ENCODE data around the gene GATAD2A.

The GATAD2A gene

DNA sequence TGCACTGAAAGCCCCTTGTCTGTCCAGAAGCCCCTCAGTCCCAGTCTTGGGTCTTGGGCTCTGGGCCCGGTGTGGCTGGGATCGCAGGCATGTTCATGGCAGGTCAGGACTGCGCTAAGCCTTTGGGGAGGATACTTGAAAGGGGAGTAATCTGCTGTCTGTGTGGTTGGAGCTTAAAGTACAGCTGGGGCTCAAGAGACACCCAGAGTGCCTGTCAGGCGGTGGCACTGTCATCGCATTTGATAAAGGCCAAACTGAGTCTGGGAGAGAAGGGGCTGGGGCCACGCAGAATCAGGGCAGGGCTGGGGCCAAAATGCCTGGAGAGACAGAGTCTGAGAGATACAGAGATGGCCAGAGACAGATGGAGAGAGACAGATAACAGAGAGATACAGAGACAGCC, 128.4 kb downstream of the GATAD2A start:
- H3K27me3 ChIP-seq (ENCODE audit: low read depth, low read length) = no peaks in the 10 kb centered on the region
- no peak overlapping the region for H3K4me3 ChIP-seq (ENCODE audit: low read length)
- H3K79me2 ChIP-seq (ENCODE audit: low read length) = no peaks in the 10 kb centered on the region
- H3K4me1 ChIP-seq (ENCODE audit: low read length) = peaks cover 3% of the 10 kb centered on the region; the same call in 1 of the 2 replicates
- no peaks in the 10 kb centered on the region for H3K9me3 ChIP-seq (ENCODE audit: insufficient read depth, low read length)
- no peak overlapping the region for H3K27ac ChIP-seq (ENCODE audit: low read length)
- no peak overlapping the region for H2AFZ ChIP-seq (ENCODE audit: low read depth, low read length)
- H3K9ac ChIP-seq (ENCODE audit: low read length) = no peak overlapping the region
- TF ChIP-seq CTCF (IDR thresholded peaks at IDR 0.05; ENCODE audit: low read depth, low read length) (no peak; the same call in 1 of the 2 replicates), EZH2phosphoT487 (IDR thresholded peaks at IDR 0.05; ENCODE audit: low read depth) (no peak)
- no peaks in the 10 kb centered on the region for H3K36me3 ChIP-seq (replicated peaks; ENCODE audit: low read depth, low read length)
- no peaks in the 10 kb centered on the region for H4K20me1 ChIP-seq (ENCODE audit: insufficient read depth, low read length)
- H3K4me2 ChIP-seq (ENCODE audit: low read length) = no peak overlapping the region

GRCh38 chr19:19534556-19535265, 129.2 kb downstream of the GATAD2A start:
- Histone ChIP-seq H3K79me2 (ENCODE audit: low read length) (no peaks in the 10 kb centered on the region), H3K9ac (ENCODE audit: low read length) (no peak overlapping the region), H3K4me2 (ENCODE audit: low read length) (no peak overlapping the region), H4K20me1 (ENCODE audit: insufficient read depth, low read length) (no peaks in the 10 kb centered on the region), H3K27ac (ENCODE audit: low read length) (no peak overlapping the region), H3K4me3 (ENCODE audit: low read length) (no peak overlapping the region), H2AFZ (ENCODE audit: low read depth, low read length) (no peak overlapping the region), H3K36me3 (replicated peaks; ENCODE audit: low read depth, low read length) (no peaks in the 10 kb centered on the region), H3K27me3 (ENCODE audit: low read depth, low read length) (no peaks in the 10 kb centered on the region), H3K9me3 (ENCODE audit: insufficient read depth, low read length) (no peaks in the 10 kb centered on the region), H3K4me1 (ENCODE audit: low read length) (peaks cover 3% of the 10 kb centered on the region; the same call in 1 of the 2 replicates)
- TF ChIP-seq EZH2phosphoT487 (IDR thresholded peaks at IDR 0.05; ENCODE audit: low read depth) (no peak), CTCF (IDR thresholded peaks at IDR 0.05; ENCODE audit: low read depth, low read length) (no peak)

GRCh38 chr19:19535311-19536191, 130.1 kb downstream of the GATAD2A start:
- Histone ChIP-seq H3K4me2 (ENCODE audit: low read length) (no peak overlapping the region), H2AFZ (ENCODE audit: low read depth, low read length) (no peak overlapping the region), H3K9ac (ENCODE audit: low read length) (no peak overlapping the region), H3K36me3 (replicated peaks; ENCODE audit: low read depth, low read length) (no peaks in the 10 kb centered on the region), H3K4me1 (ENCODE audit: low read length) (peaks cover 3% of the 10 kb centered on the region; the same call in 1 of the 2 replicates), H3K9me3 (ENCODE audit: insufficient read depth, low read length) (no peaks in the 10 kb centered on the region), H3K27me3 (ENCODE audit: low read depth, low read length) (no peaks in the 10 kb centered on the region), H4K20me1 (ENCODE audit: insufficient read depth, low read length) (no peaks in the 10 kb centered on the region), H3K4me3 (ENCODE audit: low read length) (no peak overlapping the region), H3K79me2 (ENCODE audit: low read length) (no peaks in the 10 kb centered on the region), H3K27ac (ENCODE audit: low read length) (no peak overlapping the region)
- TF ChIP-seq CTCF (IDR thresholded peaks at IDR 0.05; ENCODE audit: low read depth, low read length) = no peak
- TF ChIP-seq EZH2phosphoT487 (IDR thresholded peaks at IDR 0.05; ENCODE audit: low read depth) = no peak
